Thymus (tissue), 11 donors: ENCODE results near the gene ERC2. TPM values are rescaled to one million over a fixed set of nuclear protein-coding genes. Genes with fewer than 3 reads are reported as not detected.

Experiments
- DNase-seq, 9 donors: peaks; one replicate each; pipeline ENCODE4 v3.0.0-alpha.2; 2013; ENCODE audit warnings: low spot score in 9 of 9, low read depth in 6 of 9, missing footprints in 1 of 9
- H3K27ac ChIP-seq, 2 donors: one replicate each; pipeline ENCODE4 v1.5.1; 2013; ENCODE audit warnings: control low read depth in 1 of 2, low read depth in 1 of 2, low read length in 1 of 2, mild to moderate bottlenecking in 1 of 2, moderate library complexity in 1 of 2
- H3K27me3 ChIP-seq, 2 donors: one replicate each; pipeline ENCODE4 v1.5.1; 2013; ENCODE audit warnings: low read length in 1 of 2; ENCODE audit not compliant: control insufficient read depth in 2 of 2, insufficient read depth in 1 of 2
- H3K36me3 ChIP-seq, 2 donors: one replicate each; pipeline ENCODE4 v1.5.1; 2013; ENCODE audit warnings: low read length in 1 of 2, mild to moderate bottlenecking in 1 of 2, moderate library complexity in 1 of 2; ENCODE audit not compliant: control insufficient read depth in 2 of 2, insufficient read depth in 2 of 2
- H3K4me1 ChIP-seq, 2 donors: one replicate each; pipeline ENCODE4 v1.5.1; 2013; ENCODE audit warnings: low read length in 2 of 2; ENCODE audit not compliant: control insufficient read depth in 2 of 2, insufficient read depth in 2 of 2
- H3K4me3 ChIP-seq, 2 donors: one replicate each; pipeline ENCODE4 v1.5.1; 2013; ENCODE audit warnings: low read length in 2 of 2, control low read depth in 1 of 2, mild to moderate bottlenecking in 1 of 2
- H3K9me3 ChIP-seq, 2 donors: one replicate each; pipeline ENCODE4 v1.5.1; 2013; ENCODE audit warnings: low read length in 1 of 2, mild to moderate bottlenecking in 1 of 2; ENCODE audit not compliant: control insufficient read depth in 2 of 2, insufficient read depth in 1 of 2
- WGBS: extraction: QIAGEN DNeasy Blood & Tissue Kit; methylation state at CpG from one replicate; pipeline ENCODE4 v1.1.7; 2013; 5-methylcytosine and 5-hydroxymethylcytosine counted together
- polyA plus RNA-seq: library from polyadenylated mRNA; stranded (reverse); fragments of 200-250 nt; gene quantifications from one replicate; pipeline ENCODE4 v1.2.3, GENCODE V29; 2013
- total RNA-seq: library from RNA; stranded (reverse); fragments of 120-200 nt; gene quantifications from one replicate; pipeline ENCODE4 v1.2.4, GENCODE V29; 2013
- donor health status: healthy.

Gene ERC2
- total and polyA plus RNA-seq, 2 donors = 0.28 to 0.50 TPM

GRCh38 chr3:55621648-55622047, 846.6 kb downstream of the ERC2 start:
- no peaks in the 10 kb centered on the region for H3K36me3 ChIP-seq
- H3K4me3 ChIP-seq = no peak overlapping the region
- H3K4me1 ChIP-seq = peaks cover 0 to 4% of the 10 kb centered on the region in 2 donors
- H3K9me3 ChIP-seq = peaks cover 0 to 4% of the 10 kb centered on the region in 2 donors
- WGBS = 95% methylated on average over 2 of the region's 2 CpGs
- H3K27ac ChIP-seq = no peak overlapping the region
- DNase-seq = no peak
- H3K27me3 ChIP-seq = no peaks in the 10 kb centered on the region

DNA sequence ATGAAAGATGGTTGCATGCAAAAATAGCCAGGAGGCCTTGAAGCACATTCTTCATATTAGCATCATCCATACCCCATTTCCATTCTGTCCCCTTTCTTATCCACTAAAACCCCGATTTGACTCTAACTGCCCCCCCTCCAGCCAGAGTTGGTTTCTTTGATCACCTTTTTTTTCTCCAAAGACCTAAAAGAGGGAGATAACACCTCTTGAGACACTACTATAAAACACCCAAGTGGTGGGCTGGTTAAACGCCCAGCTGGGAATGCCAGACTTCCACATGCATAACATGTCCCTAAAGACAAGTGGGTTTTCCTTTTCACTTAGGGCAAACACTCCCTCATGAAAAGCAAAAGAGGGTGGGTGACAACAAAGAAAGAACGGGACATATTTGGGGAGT, 847.2 kb downstream of the ERC2 start:
- H3K4me3 ChIP-seq = no peak overlapping the region
- no peaks in the 10 kb centered on the region for H3K36me3 ChIP-seq
- no peak overlapping the region for H3K27ac ChIP-seq
- no peaks in the 10 kb centered on the region for H3K27me3 ChIP-seq
- peaks cover 0 to 4% of the 10 kb centered on the region in 2 donors for H3K4me1 ChIP-seq
- DNase-seq = no peak
- WGBS = 92% methylated on average over 3 of the region's 3 CpGs
- peaks cover 0 to 4% of the 10 kb centered on the region in 2 donors for H3K9me3 ChIP-seq

DNA sequence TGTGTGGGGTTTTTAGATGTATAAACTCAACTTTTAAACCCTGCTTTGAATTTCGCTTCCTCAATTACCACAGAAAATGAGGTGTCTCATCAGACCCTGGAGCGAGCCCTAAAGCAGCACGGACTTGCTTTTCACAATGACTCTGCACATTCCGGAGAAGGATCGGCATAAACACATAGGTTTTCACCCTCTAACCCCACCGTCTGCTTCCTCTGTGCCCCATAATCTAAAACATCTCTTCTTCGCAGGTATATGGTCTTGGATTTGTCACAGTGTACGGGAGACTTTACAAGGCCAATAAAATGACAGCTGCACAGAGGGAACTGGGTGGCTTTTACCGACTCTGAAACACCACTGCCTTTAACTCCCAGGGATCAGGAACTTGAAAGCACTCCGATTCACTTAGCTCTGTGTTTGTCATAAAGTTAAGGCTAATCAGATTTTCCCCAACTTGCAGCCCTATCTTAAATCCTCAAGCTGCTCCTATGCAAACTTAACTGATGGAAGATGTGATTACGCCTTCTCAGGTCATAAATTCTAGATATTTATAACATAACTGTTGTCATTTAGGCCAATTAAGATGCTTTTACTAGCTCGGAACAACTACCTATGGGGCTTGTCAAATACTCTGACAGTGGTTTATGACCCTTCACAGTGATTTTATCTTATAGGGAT, 847.8 kb downstream of the ERC2 start:
- H3K9me3 ChIP-seq = peaks cover 0 to 4% of the 10 kb centered on the region in 2 donors
- no peak overlapping the region for H3K27ac ChIP-seq
- WGBS = 32% methylated on average over 12 of the region's 12 CpGs
- no peaks in the 10 kb centered on the region for H3K27me3 ChIP-seq
- H3K4me3 ChIP-seq = no peak overlapping the region
- H3K36me3 ChIP-seq = no peaks in the 10 kb centered on the region
- peak in 1 of 9 donors; percentile 24 for DNase-seq
- peaks cover 0 to 4% of the 10 kb centered on the region in 2 donors for H3K4me1 ChIP-seq

- WGBS = 94% methylated on average over 10 of the region's 10 CpGs
- Histone ChIP-seq H3K4me1 (peaks cover 0 to 4% of the 10 kb centered on the region in 2 donors), H3K27me3 (no peaks in the 10 kb centered on the region), H3K36me3 (no peaks in the 10 kb centered on the region), H3K27ac (no peak overlapping the region), H3K4me3 (no peak overlapping the region), H3K9me3 (peaks cover 0 to 2% of the 10 kb centered on the region in 2 donors)
- DNase-seq = no peak
Measured at GRCh38 chr3:55619046-55619808, 849.0 kb downstream of the ERC2 start.

DNA sequence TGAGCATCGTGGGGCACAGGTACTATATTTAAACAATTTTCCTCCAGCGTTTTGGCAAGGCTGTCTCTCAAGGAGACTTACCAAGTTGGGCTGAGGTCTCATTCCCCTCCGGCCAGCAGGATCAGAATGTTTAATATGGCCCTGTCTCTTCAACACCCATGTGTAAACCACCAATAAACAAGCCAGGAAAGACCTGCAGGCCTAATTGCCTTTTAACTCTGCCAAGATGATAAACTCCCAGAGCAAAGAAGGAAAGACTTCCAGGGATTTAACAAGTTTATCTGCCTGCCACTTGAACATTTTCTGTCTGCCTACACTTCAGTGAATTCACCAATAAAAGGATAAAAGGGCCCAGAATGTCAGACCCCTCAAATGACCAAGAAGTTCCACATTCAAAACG, 850.9 kb downstream of the ERC2 start:
- H3K9me3 ChIP-seq = no peaks in the 10 kb centered on the region
- H3K27me3 ChIP-seq = no peaks in the 10 kb centered on the region
- no peak overlapping the region for H3K4me3 ChIP-seq
- H3K27ac ChIP-seq = no peak overlapping the region
- H3K36me3 ChIP-seq = no peaks in the 10 kb centered on the region
- H3K4me1 ChIP-seq = peaks cover 0 to 4% of the 10 kb centered on the region in 2 donors
- WGBS = 95% methylated on average over 4 of the region's 4 CpGs
- DNase-seq = no peak

DNA sequence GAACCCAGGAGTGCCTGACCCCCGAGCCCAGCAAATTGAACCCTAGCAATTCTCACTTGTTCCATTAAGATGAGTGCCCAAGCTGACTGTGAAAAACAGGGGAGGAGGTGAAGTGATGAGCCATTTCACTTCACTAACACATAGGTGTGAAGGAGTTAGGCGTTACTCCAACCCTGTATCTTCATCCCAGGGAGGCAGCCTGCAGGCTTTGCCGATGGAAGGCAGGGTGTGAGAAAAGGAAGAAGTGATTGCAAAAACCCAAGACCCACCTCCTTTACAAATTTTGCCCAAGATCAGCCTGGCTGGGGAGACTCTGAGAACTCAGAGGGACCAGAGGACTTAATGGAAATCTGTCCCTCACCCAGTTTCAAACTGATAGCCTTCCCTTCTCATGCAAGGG, 851.5 kb downstream of the ERC2 start:
- WGBS = 96% methylated on average over 3 of the region's 3 CpGs
- Histone ChIP-seq H3K27ac (no peak overlapping the region), H3K9me3 (no peaks in the 10 kb centered on the region), H3K4me1 (peaks cover 0 to 4% of the 10 kb centered on the region in 2 donors), H3K27me3 (no peaks in the 10 kb centered on the region), H3K4me3 (no peak overlapping the region), H3K36me3 (no peaks in the 10 kb centered on the region)
- no peak for DNase-seq

DNA sequence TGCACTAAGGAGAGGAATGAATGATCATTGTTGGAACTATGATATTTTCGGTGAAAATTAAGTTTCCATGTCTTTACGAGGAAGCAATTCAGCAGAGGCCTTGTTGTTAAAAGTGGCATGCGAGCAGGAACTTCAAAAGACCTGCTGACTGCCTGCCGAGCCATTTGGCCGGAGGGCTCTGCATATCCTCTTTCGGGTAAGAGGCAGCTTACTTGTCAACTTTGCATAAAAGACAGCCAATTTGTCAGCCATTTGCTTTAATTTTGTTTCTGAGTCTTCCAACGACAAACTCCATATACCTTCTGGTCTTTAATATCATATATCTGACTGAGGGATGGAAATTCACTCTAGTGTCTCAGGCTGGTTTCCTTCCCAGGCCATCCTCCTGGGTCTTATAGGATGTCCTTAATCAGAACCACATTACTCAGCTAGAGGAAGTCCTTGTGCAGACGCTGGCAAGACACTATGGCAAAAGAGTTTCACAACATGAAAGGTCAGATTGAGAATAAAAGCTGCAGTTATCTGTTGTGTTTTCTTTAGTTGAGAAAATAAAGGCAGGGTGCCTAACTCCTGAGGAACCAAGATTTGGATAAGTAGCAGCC, 852.5 kb downstream of the ERC2 start:
- Histone ChIP-seq H3K36me3 (no peaks in the 10 kb centered on the region), H3K27me3 (no peaks in the 10 kb centered on the region), H3K4me1 (peaks cover 0 to 4% of the 10 kb centered on the region in 2 donors), H3K9me3 (no peaks in the 10 kb centered on the region), H3K27ac (no peak overlapping the region), H3K4me3 (no peak overlapping the region)
- no peak for DNase-seq
- WGBS = 80% methylated on average over 8 of the region's 8 CpGs

- WGBS = 94% methylated on average over 4 of the region's 4 CpGs
Measured at GRCh38 chr3:55615039-55615693, 853.1 kb downstream of the ERC2 start.

DNA sequence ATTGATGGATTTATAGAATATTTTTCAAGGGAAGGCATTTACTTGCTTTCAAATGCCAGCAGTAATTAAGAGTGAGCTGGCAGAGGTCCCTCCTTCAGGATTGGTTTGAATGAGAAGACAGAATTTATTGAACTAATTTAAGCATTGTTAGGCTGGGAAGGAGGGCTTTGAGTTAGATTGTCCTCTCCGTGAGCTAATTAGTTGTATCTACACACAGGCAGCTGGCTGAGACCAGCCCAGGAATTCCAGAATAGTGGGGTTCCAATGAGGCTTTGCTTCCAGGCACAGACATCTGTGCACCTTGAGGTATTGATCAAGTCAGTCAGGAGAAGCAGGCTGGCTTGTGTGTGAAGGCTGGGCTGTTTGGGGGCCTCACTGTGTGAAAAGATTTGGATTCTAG, 857.1 kb downstream of the ERC2 start:
- H3K27me3 ChIP-seq = no peaks in the 10 kb centered on the region
- 93% methylated on average over 1 of the region's 1 CpG for WGBS
- H3K27ac ChIP-seq = no peak overlapping the region
- peaks cover 0 to 5% of the 10 kb centered on the region in 2 donors for H3K9me3 ChIP-seq
- DNase-seq = no peak
- peaks cover 0 to 2% of the 10 kb centered on the region in 2 donors for H3K4me1 ChIP-seq
- H3K4me3 ChIP-seq = no peak overlapping the region
- H3K36me3 ChIP-seq = no peaks in the 10 kb centered on the region

More at GRCh38 chr3:55615039-55615693, 853.1 kb downstream of the ERC2 start:
- Histone ChIP-seq H3K27ac (no peak overlapping the region), H3K4me1 (no peaks in the 10 kb centered on the region), H3K4me3 (no peak overlapping the region), H3K9me3 (no peaks in the 10 kb centered on the region), H3K36me3 (no peaks in the 10 kb centered on the region), H3K27me3 (no peaks in the 10 kb centered on the region)
- DNase-seq = no peak
